WERI-Rb-1 (cell line): Measurements from ENCODE around the gene SHB.

Experiments
- DNase-seq: peaks from one replicate; pipeline ENCODE4 v3.0.0-alpha.2; 2020
- H3K27ac ChIP-seq: fragments of 250-450 bp; sonication (Bioruptor Pico); 2 replicates; pipeline ENCODE4 v1.5.1; 2020; ENCODE audit warnings: mild to moderate bottlenecking, moderate library complexity
- H3K27me3 ChIP-seq: fragments of 250-450 bp; sonication (Bioruptor Pico); 2 replicates; pipeline ENCODE4 v1.5.1; 2021; ENCODE audit warnings: mild to moderate bottlenecking, low read depth, moderate library complexity; ENCODE audit not compliant: insufficient read depth, severe bottlenecking
- H3K36me3 ChIP-seq: fragments of 250-450 bp; sonication (Bioruptor Pico); 2 replicates; pipeline ENCODE4 v1.5.1; 2020; ENCODE audit warnings: mild to moderate bottlenecking, moderate library complexity
- H3K4me3 ChIP-seq: 2 replicates; pipeline ENCODE4 v1.5.1; 2011; ENCODE audit warnings: low read depth, mild to moderate bottlenecking, control low read depth, low read length
- H3K9me3 ChIP-seq: fragments of 250-450 bp; sonication (Bioruptor Pico); 2 replicates; pipeline ENCODE4 v1.5.1; 2021; ENCODE audit warnings: mild to moderate bottlenecking, moderate library complexity; ENCODE audit not compliant: severe bottlenecking
- CTCF ChIP-seq: IDR thresholded peaks from 2 replicates; pipeline ENCODE4 v1.5.1; 2011; ENCODE audit warnings: low read depth, mild to moderate bottlenecking, control low read depth, inconsistent platforms, low read length

The SHB gene

GRCh38 chr9:37944671-37945481 lies 124.2 kb downstream of the SHB start:
- H3K27me3 ChIP-seq, result no peaks in the 10 kb centered on the region
- TF ChIP-seq CTCF, result no peak
- no peak overlapping the region for H3K27ac ChIP-seq
- H3K4me3 ChIP-seq, result no peak overlapping the region
- no peak for DNase-seq
- H3K9me3 ChIP-seq, result no peaks in the 10 kb centered on the region
- peaks cover 77% of the 10 kb centered on the region for H3K36me3 ChIP-seq

- H3K36me3 ChIP-seq, result peaks cover 78% of the 10 kb centered on the region
Measured at GRCh38 chr9:37944266-37944650, 124.8 kb downstream of the SHB start.

GRCh38 chr9:37943345-37944265 lies 125.4 kb downstream of the SHB start:
- no peak for DNase-seq
- no peak overlapping the region for H3K27ac ChIP-seq
- H3K9me3 ChIP-seq, result no peaks in the 10 kb centered on the region
- H3K27me3 ChIP-seq, result no peaks in the 10 kb centered on the region
- H3K4me3 ChIP-seq, result no peak overlapping the region
- TF ChIP-seq CTCF, result no peak
- H3K36me3 ChIP-seq, result peaks cover 77% of the 10 kb centered on the region

More at GRCh38 chr9:37944266-37944650, 124.8 kb downstream of the SHB start:
- H3K27me3 ChIP-seq, result no peaks in the 10 kb centered on the region
- no peak overlapping the region for H3K27ac ChIP-seq
- DNase-seq, result no peak
- no peaks in the 10 kb centered on the region for H3K9me3 ChIP-seq
- H3K4me3 ChIP-seq, result no peak overlapping the region
- no peak for TF ChIP-seq CTCF

GRCh38 chr9:37942621-37943344 lies 126.2 kb downstream of the SHB start:
- no peaks in the 10 kb centered on the region for H3K27me3 ChIP-seq
- H3K36me3 ChIP-seq, result peaks cover 77% of the 10 kb centered on the region
- H3K4me3 ChIP-seq, result no peak overlapping the region
- H3K9me3 ChIP-seq, result no peaks in the 10 kb centered on the region
- no peak for TF ChIP-seq CTCF
- H3K27ac ChIP-seq, result no peak overlapping the region
- no peak for DNase-seq

GRCh38 chr9:37941253-37941652 lies 127.8 kb downstream of the SHB start:
- DNase-seq, result no peak

More at GRCh38 chr9:37941253-37941652, 127.8 kb downstream of the SHB start:
- Histone ChIP-seq H3K27ac (no peak overlapping the region), H3K9me3 (no peaks in the 10 kb centered on the region), H3K36me3 (peaks cover 69% of the 10 kb centered on the region), H3K27me3 (no peaks in the 10 kb centered on the region), H3K4me3 (no peak overlapping the region)
- TF ChIP-seq CTCF, result 0 out of 2 replicates have a peak, but pooled peaks have one; percentile 8
